Measurements from ENCODE around the gene TWNK. TPM values are rescaled to one million over a fixed set of nuclear protein-coding genes. Genes with fewer than 3 reads are reported as not detected.
A peak's percentile ranks its signal among the peaks of the same experiment; 100 is the strongest.

Gene TWNK
- total and polyA plus RNA-seq, 2 of the 4 experiments (the other 2 are of a cell fraction): 7.7 to 8.8 TPM

GRCh38 chr10:100988166-100988565 is 823 bp downstream of the TWNK start:
- peaks cover 9% of the 10 kb centered on the region for H3K9me1 ChIP-seq (ENCODE audit: insufficient read depth, low read length)
- H4K91ac ChIP-seq (ENCODE audit: insufficient read depth, low read depth, low read length): no peak overlapping the region
- ATAC-seq (ENCODE audit: low read depth) (no peak), DNase-seq (no peak)
- peak overlapping the region; percentile 57; the same call in 1 of the 2 replicates for H2AK5ac ChIP-seq (ENCODE audit: low read depth, low read length)
- intact Hi-C loops (cut with micrococcal nuclease): no loop called here
- no peak overlapping the region for H3K18ac ChIP-seq (ENCODE audit: low read depth, low read length)
- 75% methylated on average over 5 of the region's 10 CpGs; no CpG with 5 or more reads in 1 of the 2 experiments for WGBS, 2 experiments (ENCODE audit: extremely low coverage in 2 of 2, insufficient read length in 1 of 2)
- H2BK20ac ChIP-seq (ENCODE audit: low read depth, low read length): no peak overlapping the region
- TF ChIP-seq, protein P1, sequence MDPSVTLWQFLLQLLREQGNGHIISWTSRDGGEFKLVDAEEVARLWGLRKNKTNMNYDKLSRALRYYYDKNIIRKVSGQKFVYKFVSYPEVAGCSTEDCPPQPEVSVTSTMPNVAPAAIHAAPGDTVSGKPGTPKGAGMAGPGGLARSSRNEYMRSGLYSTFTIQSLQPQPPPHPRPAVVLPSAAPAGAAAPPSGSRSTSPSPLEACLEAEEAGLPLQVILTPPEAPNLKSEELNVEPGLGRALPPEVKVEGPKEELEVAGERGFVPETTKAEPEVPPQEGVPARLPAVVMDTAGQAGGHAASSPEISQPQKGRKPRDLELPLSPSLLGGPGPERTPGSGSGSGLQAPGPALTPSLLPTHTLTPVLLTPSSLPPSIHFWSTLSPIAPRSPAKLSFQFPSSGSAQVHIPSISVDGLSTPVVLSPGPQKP (IDR thresholded peaks at IDR 0.05; ENCODE audit: borderline replicate concordance, low read depth, low read length): no peak
- no peak for TF ChIP-seq MXI1 (IDR thresholded peaks at IDR 0.05; ENCODE audit: borderline replicate concordance, low read depth, low read length)
- TF ChIP-seq RCOR1 (IDR thresholded peaks at IDR 0.05; ENCODE audit: insufficient replicate concordance, low read length): no peak
- TF ChIP-seq RFX5 (IDR thresholded peaks at IDR 0.05; ENCODE audit: low read depth, low read length): no peak
- TF ChIP-seq FOS (IDR thresholded peaks at IDR 0.05; ENCODE audit: low read depth, low read length): no peak
- no peak for TF ChIP-seq MAZ (IDR thresholded peaks at IDR 0.05; ENCODE audit: borderline replicate concordance, low read depth, low read length)
- no peak for TF ChIP-seq NFE2L2 (IDR thresholded peaks at IDR 0.05; ENCODE audit: low read depth, low read length)
- no peak for TF ChIP-seq CHD1 (IDR thresholded peaks at IDR 0.05; ENCODE audit: low read depth, low read length)
- no peak for TF ChIP-seq CEBPB (IDR thresholded peaks at IDR 0.05; ENCODE audit: low read depth, low read length)
- no peak for TF ChIP-seq POLR2A (IDR thresholded peaks at IDR 0.05; ENCODE audit: low read depth, low read length)
- TF ChIP-seq, protein P2, sequence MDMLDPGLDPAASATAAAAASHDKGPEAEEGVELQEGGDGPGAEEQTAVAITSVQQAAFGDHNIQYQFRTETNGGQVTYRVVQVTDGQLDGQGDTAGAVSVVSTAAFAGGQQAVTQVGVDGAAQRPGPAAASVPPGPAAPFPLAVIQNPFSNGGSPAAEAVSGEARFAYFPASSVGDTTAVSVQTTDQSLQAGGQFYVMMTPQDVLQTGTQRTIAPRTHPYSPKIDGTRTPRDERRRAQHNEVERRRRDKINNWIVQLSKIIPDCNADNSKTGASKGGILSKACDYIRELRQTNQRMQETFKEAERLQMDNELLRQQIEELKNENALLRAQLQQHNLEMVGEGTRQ (IDR thresholded peaks at IDR 0.05; ENCODE audit: low read depth, low read length): no peak
- TF ChIP-seq, protein P3, sequence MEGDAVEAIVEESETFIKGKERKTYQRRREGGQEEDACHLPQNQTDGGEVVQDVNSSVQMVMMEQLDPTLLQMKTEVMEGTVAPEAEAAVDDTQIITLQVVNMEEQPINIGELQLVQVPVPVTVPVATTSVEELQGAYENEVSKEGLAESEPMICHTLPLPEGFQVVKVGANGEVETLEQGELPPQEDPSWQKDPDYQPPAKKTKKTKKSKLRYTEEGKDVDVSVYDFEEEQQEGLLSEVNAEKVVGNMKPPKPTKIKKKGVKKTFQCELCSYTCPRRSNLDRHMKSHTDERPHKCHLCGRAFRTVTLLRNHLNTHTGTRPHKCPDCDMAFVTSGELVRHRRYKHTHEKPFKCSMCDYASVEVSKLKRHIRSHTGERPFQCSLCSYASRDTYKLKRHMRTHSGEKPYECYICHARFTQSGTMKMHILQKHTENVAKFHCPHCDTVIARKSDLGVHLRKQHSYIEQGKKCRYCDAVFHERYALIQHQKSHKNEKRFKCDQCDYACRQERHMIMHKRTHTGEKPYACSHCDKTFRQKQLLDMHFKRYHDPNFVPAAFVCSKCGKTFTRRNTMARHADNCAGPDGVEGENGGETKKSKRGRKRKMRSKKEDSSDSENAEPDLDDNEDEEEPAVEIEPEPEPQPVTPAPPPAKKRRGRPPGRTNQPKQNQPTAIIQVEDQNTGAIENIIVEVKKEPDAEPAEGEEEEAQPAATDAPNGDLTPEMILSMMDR (conservative IDR thresholded peaks at IDR 0.05; ENCODE audit: low read depth, low read length): no peak
- no peak for TF ChIP-seq BHLHE40 (IDR thresholded peaks at IDR 0.05; ENCODE audit: low read depth, low read length)
- no peaks in the 10 kb centered on the region for H3K27me3 ChIP-seq (ENCODE audit: control insufficient read depth, insufficient read depth, low read length)
- peak overlapping the region; percentile 90 for H3K4me3 ChIP-seq (ENCODE audit: insufficient read depth, low read depth, low read length)
- H3K9ac ChIP-seq (ENCODE audit: low read depth, low read length): peak overlapping the region; percentile 70
- H2BK5ac ChIP-seq (ENCODE audit: low read depth, low read length, poor library complexity, severe bottlenecking): no peak overlapping the region
- in situ Hi-C loops (cut with MboI; ENCODE audit: low sequenced_read_pairs): no loop called here
- ChIA-PET POLR2A (ENCODE audit: unreplicated experiment) (no interaction called here), CTCF (interaction anchor here (1.3 kb wide), 1 partner anchor 11 kb away, joined by 3 read pairs; the partner anchor contains the start of gene LZTS2)
- no peak overlapping the region for H2BK120ac ChIP-seq (ENCODE audit: low read depth, low read length)
- no peak overlapping the region for H4K5ac ChIP-seq (ENCODE audit: low read depth, low read length)
- peak overlapping the region; percentile 2 for H2AK9ac ChIP-seq (replicated peaks; ENCODE audit: low read depth, low read length, poor library complexity)
- H2AFZ ChIP-seq (replicated peaks; ENCODE audit: low read length, poor library complexity): peak overlapping the region; percentile 99
- H3K14ac ChIP-seq (replicated peaks; ENCODE audit: low read depth, low read length): no peak overlapping the region
- peaks cover 8% of the 10 kb centered on the region; the same call in 1 of the 2 replicates for H3K4me1 ChIP-seq (ENCODE audit: control insufficient read depth, insufficient read depth, low read length)
- dilution Hi-C loops (cut with HindIII; ENCODE audit: low sequenced_read_pairs, unreplicated experiment): no loop called here
- no peak overlapping the region for H2BK15ac ChIP-seq (ENCODE audit: low read depth, low read length)
- no TSS peak for BruUV-seq (replicated peaks)
- peak overlapping the region; percentile 95 to 100; a peak in 3 of 4 replicates for H4K8ac ChIP-seq (ENCODE audit: low read depth in 2 of 2, low read length in 2 of 2)
- no peak overlapping the region for H3K27ac ChIP-seq (ENCODE audit: insufficient read depth, low read length)
- peaks cover 60 to 67% of the 10 kb centered on the region in 2 experiments for H3K79me1 ChIP-seq (ENCODE audit: low read depth in 1 of 2, low read length in 2 of 2)
- H3K4ac ChIP-seq (ENCODE audit: low read depth, low read length): peak overlapping the region; percentile 88; the same call in 1 of the 2 replicates
- peaks cover 31% of the 10 kb centered on the region for H3K36me3 ChIP-seq (ENCODE audit: control insufficient read depth, insufficient read depth, low read length)
- peak overlapping the region; percentile 87; the same call in 1 of the 2 replicates for H3K23ac ChIP-seq (ENCODE audit: low read depth, low read length)
- H4K20me1 ChIP-seq (ENCODE audit: insufficient read depth, low read length): 0 out of 2 replicates have a peak, but pooled peaks cover 3% of the 10 kb centered on the region
- H3K4me2 ChIP-seq (ENCODE audit: low read depth, low read length): peak overlapping the region; percentile 99
- H3K56ac ChIP-seq (ENCODE audit: extremely low read depth, insufficient read depth, low read length): 0 out of 2 replicates have a peak overlapping the region, but pooled peaks have one; percentile 66
- H3K9me3 ChIP-seq (ENCODE audit: control insufficient read depth, insufficient read depth, low read length): no peaks in the 10 kb centered on the region
